Adrenal gland (tissue), 5 donors: ENCODE measurements around the gene SMPX.

Experiments
- POLR2A ChIP-seq, 2 donors: fragments of 450-650 bp; IDR thresholded peaks; one replicate each; pipeline ENCODE4 v1.6.1; 2017; ENCODE audit warnings: antibody characterized with exemption in 2 of 2, mild to moderate bottlenecking in 2 of 2, moderate library complexity in 1 of 2
- TF ChIP-seq, protein P1 (sequence below), 6 experiments: fragments of 450-650 bp in 4 of 6; fragments of 200-600 bp in 2 of 6; sonication (generic) in 1 of 6; IDR thresholded peaks; 1 replicate in 5 of 6; 2 replicates in 1 of 6; pipeline versions ENCODE4 v1.5.1 to v1.8.0; 2016 to 2021; ENCODE audit warnings: antibody characterized with exemption in 6 of 6, mild to moderate bottlenecking in 2 of 6, moderate library complexity in 1 of 6
- donor health status: DM: no; HTN: no; CAD: no.

DNA sequence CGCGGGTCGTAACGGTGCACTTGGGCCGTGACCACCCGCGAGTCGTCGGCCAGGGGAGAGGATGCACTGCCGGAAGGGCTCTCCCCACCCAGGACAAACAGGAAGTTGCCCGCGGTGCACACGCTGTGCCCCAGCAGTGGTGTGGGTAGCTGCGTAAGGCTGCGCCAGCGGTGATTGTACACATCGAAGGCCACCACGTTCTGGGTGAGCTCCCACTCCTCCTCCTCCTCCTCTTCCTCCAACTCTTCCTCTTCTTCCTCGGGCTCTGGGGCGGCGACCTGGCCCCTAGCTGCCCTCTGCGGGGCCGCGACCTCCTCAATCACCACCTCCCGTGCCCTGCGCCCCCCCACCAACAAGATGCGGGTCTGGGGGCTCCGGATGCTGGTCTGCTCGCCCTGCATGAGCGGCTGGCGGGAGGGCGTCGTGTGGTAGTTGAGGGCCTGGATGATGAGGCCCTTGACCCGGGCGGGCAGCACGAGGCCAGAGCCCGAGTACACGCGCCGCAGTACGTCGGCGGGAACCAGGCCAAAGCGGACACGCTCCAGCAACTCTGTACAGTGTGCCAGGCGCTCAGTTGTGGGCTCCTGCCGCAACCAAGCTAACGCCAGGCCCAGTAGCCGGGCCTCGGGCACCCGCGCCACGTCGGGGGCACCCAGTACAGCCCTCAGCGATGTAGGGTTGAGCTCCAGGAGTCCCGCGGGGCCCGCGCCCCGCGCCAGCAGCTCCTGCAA, 101.2 kb downstream of the SMPX start:
- TF ChIP-seq, protein P1, sequence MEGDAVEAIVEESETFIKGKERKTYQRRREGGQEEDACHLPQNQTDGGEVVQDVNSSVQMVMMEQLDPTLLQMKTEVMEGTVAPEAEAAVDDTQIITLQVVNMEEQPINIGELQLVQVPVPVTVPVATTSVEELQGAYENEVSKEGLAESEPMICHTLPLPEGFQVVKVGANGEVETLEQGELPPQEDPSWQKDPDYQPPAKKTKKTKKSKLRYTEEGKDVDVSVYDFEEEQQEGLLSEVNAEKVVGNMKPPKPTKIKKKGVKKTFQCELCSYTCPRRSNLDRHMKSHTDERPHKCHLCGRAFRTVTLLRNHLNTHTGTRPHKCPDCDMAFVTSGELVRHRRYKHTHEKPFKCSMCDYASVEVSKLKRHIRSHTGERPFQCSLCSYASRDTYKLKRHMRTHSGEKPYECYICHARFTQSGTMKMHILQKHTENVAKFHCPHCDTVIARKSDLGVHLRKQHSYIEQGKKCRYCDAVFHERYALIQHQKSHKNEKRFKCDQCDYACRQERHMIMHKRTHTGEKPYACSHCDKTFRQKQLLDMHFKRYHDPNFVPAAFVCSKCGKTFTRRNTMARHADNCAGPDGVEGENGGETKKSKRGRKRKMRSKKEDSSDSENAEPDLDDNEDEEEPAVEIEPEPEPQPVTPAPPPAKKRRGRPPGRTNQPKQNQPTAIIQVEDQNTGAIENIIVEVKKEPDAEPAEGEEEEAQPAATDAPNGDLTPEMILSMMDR (IDR thresholded peaks at IDR 0.05) = no peak
- no peak for TF ChIP-seq POLR2A (IDR thresholded peaks at IDR 0.05)
